Loucy (cell line): ENCODE measurements around the gene BID.

Experiments
- H2AFZ ChIP-seq: fragments of 200-600 bp; sonication (generic); 2 replicates; pipeline ENCODE4 v1.6.0; 2016; ENCODE audit warnings: antibody characterized with exemption, mild to moderate bottlenecking, low read length, moderate library complexity
- H3F3A ChIP-seq: fragments of 200-600 bp; 2 replicates; pipeline ENCODE4 v1.6.0; 2016; ENCODE audit warnings: antibody characterized with exemption, low read depth, mild to moderate bottlenecking
- H3K27me3 ChIP-seq: fragments of 200-600 bp; sonication (generic); 2 replicates; pipeline ENCODE4 v1.6.1; 2014; ENCODE audit warnings: low read length, mild to moderate bottlenecking; ENCODE audit not compliant: insufficient read depth, poor library complexity, severe bottlenecking
- H3K36me3 ChIP-seq: fragments of 200-600 bp; sonication (generic); 2 replicates; pipeline ENCODE4 v1.6.1; 2016; ENCODE audit warnings: low read length; ENCODE audit not compliant: insufficient read depth
- H3K4me1 ChIP-seq: fragments of 200-600 bp; sonication (generic); 2 replicates; pipeline ENCODE4 v1.5.1; 2014; ENCODE audit warnings: low read length, mild to moderate bottlenecking; ENCODE audit not compliant: insufficient read depth, poor library complexity, severe bottlenecking
- H3K4me2 ChIP-seq: fragments of 200-600 bp; sonication (generic); 2 replicates; pipeline ENCODE4 v1.6.0; 2014; ENCODE audit warnings: antibody characterized with exemption, low read length, low read depth, mild to moderate bottlenecking; ENCODE audit not compliant: poor library complexity, severe bottlenecking
- H3K4me3 ChIP-seq: fragments of 200-600 bp; sonication (generic); 2 replicates; pipeline ENCODE4 v1.5.1; 2014; ENCODE audit warnings: low read length, mild to moderate bottlenecking, mixed read lengths; ENCODE audit not compliant: poor library complexity, severe bottlenecking
- H3K79me2 ChIP-seq: fragments of 200-600 bp; sonication (generic); 2 replicates; pipeline ENCODE4 v1.6.1; 2014; ENCODE audit warnings: low read length; ENCODE audit not compliant: insufficient read depth
- H3K9ac ChIP-seq: fragments of 200-600 bp; sonication (generic); 2 replicates; pipeline ENCODE4 v1.6.0; 2014; ENCODE audit warnings: mild to moderate bottlenecking, low read depth, low read length, moderate library complexity; ENCODE audit not compliant: poor library complexity, severe bottlenecking
- H3K9me2 ChIP-seq: fragments of 200-600 bp; sonication (generic); replicated peaks from 2 replicates; pipeline ENCODE4 v1.6.1; 2016; ENCODE audit warnings: low read depth, low read length, mixed read lengths
- H3K9me3 ChIP-seq: fragments of 200-600 bp; sonication (generic); 2 replicates; pipeline ENCODE4 v1.6.1; 2014; ENCODE audit warnings: mild to moderate bottlenecking, antibody characterized with exemption, low read length, low read depth; ENCODE audit not compliant: insufficient read depth
- H4K20me1 ChIP-seq: fragments of 200-600 bp; sonication (generic); 2 replicates; pipeline ENCODE4 v1.6.0; 2014; ENCODE audit warnings: antibody characterized with exemption, low read length, mild to moderate bottlenecking; ENCODE audit not compliant: insufficient read depth, poor library complexity, severe bottlenecking
- CTCF ChIP-seq: fragments of 200-600 bp; sonication (generic); conservative IDR thresholded peaks from 2 replicates; pipeline ENCODE4 v1.5.1; 2014; ENCODE audit warnings: mild to moderate bottlenecking, antibody characterized with exemption, low read length
- EZH2phosphoT487 ChIP-seq: fragments of 200-600 bp; IDR thresholded peaks from 2 replicates; pipeline ENCODE4 v1.6.1; 2018; ENCODE audit warnings: antibody characterized with exemption, mild to moderate bottlenecking, moderate library complexity, borderline replicate concordance

The BID gene

GRCh38 chr22:17787241-17787640, 13.0 kb upstream of the BID start:
- H3K36me3 ChIP-seq: peaks cover 11% of the 10 kb centered on the region; the same call in 1 of the 2 replicates
- H3K9me3 ChIP-seq: no peaks in the 10 kb centered on the region
- H3K9ac ChIP-seq: peak overlapping the region; percentile 37
- H3K4me1 ChIP-seq: peaks cover 26% of the 10 kb centered on the region
- no peaks in the 10 kb centered on the region for H4K20me1 ChIP-seq
- no peak overlapping the region for H3K4me3 ChIP-seq
- no peaks in the 10 kb centered on the region for H3K27me3 ChIP-seq
- peak overlapping the region; percentile 19 for H3K4me2 ChIP-seq
- peaks cover 15% of the 10 kb centered on the region; the same call in 1 of the 2 replicates for H3K79me2 ChIP-seq
- peaks cover 4% of the 10 kb centered on the region; the same call in 1 of the 2 replicates for H3F3A ChIP-seq
- no peak for TF ChIP-seq CTCF
- TF ChIP-seq EZH2phosphoT487: no peak
- no peaks in the 10 kb centered on the region for H3K9me2 ChIP-seq
- no peak overlapping the region for H2AFZ ChIP-seq

- peaks cover 18% of the 10 kb centered on the region; the same call in 1 of the 2 replicates for H3K79me2 ChIP-seq
- H3K9me2 ChIP-seq: no peaks in the 10 kb centered on the region
- peaks cover 11% of the 10 kb centered on the region; the same call in 1 of the 2 replicates for H3K36me3 ChIP-seq
- H3K4me2 ChIP-seq: peak overlapping the region; percentile 19
- H4K20me1 ChIP-seq: no peaks in the 10 kb centered on the region
- no peak for TF ChIP-seq EZH2phosphoT487
- TF ChIP-seq CTCF: no peak
- H3K9me3 ChIP-seq: no peaks in the 10 kb centered on the region
- H3K27me3 ChIP-seq: no peaks in the 10 kb centered on the region
- peaks cover 33% of the 10 kb centered on the region for H3K4me1 ChIP-seq
- peak overlapping the region; percentile 63 for H3K9ac ChIP-seq
- H3F3A ChIP-seq: peaks cover 4% of the 10 kb centered on the region; the same call in 1 of the 2 replicates
- peak overlapping the region; percentile 11 for H3K4me3 ChIP-seq
- no peak overlapping the region for H2AFZ ChIP-seq
Measured at GRCh38 chr22:17786435-17787161, 12.3 kb upstream of the BID start.

DNA sequence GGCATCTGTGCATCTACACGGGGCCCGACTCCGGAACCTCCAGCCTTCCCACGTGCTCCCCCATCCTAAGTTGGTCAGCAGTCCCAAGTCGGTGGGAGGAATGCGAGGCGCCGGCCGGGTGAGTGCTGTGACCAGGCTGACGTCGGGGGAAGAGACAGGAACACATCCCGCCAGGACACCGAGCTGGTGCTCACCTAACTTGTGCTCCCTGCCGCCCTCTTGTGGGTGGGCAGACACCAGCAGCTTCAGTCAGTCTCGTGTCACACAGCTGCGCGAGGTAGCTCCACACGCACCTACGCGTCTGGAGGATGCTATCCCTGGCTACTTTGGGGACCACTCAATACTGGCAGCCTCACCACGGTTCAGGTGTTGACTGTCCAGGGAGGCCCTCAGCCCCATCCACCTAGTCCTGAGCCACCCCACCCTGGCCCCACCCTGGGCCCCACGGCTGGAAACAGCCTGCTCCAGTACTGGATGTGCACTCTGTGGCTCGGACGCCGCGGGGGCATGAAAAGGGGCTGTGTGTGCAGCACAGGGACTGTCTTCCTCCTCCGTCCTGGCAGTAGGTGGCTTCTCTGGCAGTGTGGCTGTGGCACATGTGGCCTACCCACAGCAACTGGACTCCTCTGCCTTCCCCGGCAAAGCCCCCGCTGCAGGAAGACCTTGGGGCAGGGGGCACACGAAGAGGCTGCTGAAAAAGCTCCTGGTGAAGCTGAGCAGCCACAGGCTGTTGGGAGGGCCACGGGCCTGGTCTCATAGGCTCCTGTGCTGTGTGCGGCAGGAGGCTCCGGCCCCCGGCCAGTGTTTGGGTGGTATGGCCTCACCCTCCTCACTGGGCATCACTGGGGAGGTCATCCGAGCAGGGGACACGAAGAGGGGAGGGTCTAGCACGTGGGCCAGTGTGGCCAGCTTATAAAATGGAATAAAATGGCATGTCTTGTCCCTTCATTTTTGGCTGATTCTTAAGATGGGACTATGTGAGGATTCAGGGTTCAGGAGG, 11.2 kb upstream of the BID start:
- H3K4me2 ChIP-seq: peak overlapping the region; percentile 19
- peaks cover 44% of the 10 kb centered on the region for H3K4me1 ChIP-seq
- peaks cover 4% of the 10 kb centered on the region; the same call in 1 of the 2 replicates for H3F3A ChIP-seq
- no peaks in the 10 kb centered on the region for H3K9me3 ChIP-seq
- peak overlapping the region; percentile 63 for H3K9ac ChIP-seq
- no peaks in the 10 kb centered on the region for H3K9me2 ChIP-seq
- no peaks in the 10 kb centered on the region for H4K20me1 ChIP-seq
- no peak overlapping the region for H2AFZ ChIP-seq
- H3K79me2 ChIP-seq: peaks cover 18% of the 10 kb centered on the region; the same call in 1 of the 2 replicates
- H3K27me3 ChIP-seq: no peaks in the 10 kb centered on the region
- H3K36me3 ChIP-seq: peaks cover 11% of the 10 kb centered on the region; the same call in 1 of the 2 replicates
- peak overlapping the region; percentile 11 for H3K4me3 ChIP-seq
- peak; percentile 67 for TF ChIP-seq CTCF
- TF ChIP-seq EZH2phosphoT487: no peak
